Measurements from ENCODE around the gene RMC1. TPM values are rescaled to one million over a fixed set of nuclear protein-coding genes. Genes with fewer than 3 reads are reported as not detected.
A peak's percentile ranks its signal among the peaks of the same experiment; 100 is the strongest.
"Not testable (repeated sequence)": the region's sequence is repeated elsewhere in the genome, so short reads cannot be mapped to it uniquely, and the experiment has no call there.

RMC1 gene
- total RNA-seq, 2 experiments from 2014 or later: 26.2 to 29.7 TPM

DNA sequence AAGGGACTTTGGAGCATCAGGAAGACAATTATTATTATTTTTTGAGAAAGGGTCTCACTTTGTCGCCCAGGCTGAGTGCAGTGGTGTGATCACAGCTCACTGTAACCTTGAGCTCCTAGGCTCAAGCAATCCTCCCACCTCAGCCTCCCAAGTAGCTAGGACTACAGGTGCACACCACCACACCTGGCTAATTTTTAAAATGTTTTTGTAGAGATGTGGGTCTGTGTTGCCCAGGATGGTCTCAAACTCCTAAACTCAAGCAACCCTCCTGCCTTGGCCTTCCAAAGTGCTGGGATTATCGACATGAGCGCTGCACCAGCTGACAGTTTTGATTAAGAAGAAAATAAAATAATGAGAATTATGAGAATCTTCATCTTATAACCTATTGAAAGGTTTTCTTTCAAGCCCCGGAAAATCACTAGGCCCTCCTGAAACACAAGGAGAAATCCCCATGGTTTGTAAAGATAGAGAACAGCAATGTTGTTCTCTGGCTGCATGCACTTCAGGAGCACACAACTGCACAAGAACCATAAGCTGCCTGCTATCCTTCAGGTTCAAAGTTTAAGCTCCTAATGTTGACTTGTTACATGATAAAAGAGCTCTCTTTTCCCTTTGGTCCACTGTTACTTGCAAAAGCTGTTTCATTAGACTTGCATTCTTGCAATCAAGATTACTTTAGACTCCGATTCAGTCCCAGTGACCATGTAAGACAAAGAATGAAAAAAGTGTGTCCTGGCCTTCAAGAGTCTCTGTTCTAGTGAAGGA lies 66.2 kb downstream of the RMC1 start:
- H3K4me3 Mint-ChIP-seq: no peak overlapping the region
- CTCF ChIA-PET: interaction anchor here (1.0 kb wide), 1 partner anchor 13 kb away, joined by 3 read pairs; no protein-coding TSS in a partner anchor
- no peaks in the 10 kb centered on the region for H3K27me3 Mint-ChIP-seq (ENCODE audit: low read depth)
- H3K4me1 Mint-ChIP-seq (ENCODE audit: low read depth): peaks cover 18% of the 10 kb centered on the region
- H3K9me3 Mint-ChIP-seq: no peaks in the 10 kb centered on the region
- peaks cover 47% of the 10 kb centered on the region for H3K36me3 Mint-ChIP-seq (ENCODE audit: low read depth)
- no peak overlapping the region for H3K27ac Mint-ChIP-seq
- DNase-seq: no peak
- intact Hi-C loops (cut with micrococcal nuclease): no loop called here

GRCh38 chr18:23570912-23571504 lies 67.7 kb downstream of the RMC1 start:
- CTCF ChIA-PET: interaction anchor here (1.0 kb wide), 1 partner anchor 54 kb away, joined by 3 read pairs; no protein-coding TSS in a partner anchor
- peaks cover 43% of the 10 kb centered on the region for H3K36me3 Mint-ChIP-seq (ENCODE audit: low read depth)
- DNase-seq: no peak
- H3K9me3 Mint-ChIP-seq: no peaks in the 10 kb centered on the region
- H3K4me3 Mint-ChIP-seq: no peak overlapping the region
- peaks cover 26% of the 10 kb centered on the region for H3K4me1 Mint-ChIP-seq (ENCODE audit: low read depth)
- no peak overlapping the region for H3K27ac Mint-ChIP-seq
- intact Hi-C loops (cut with micrococcal nuclease): no loop called here
- no peaks in the 10 kb centered on the region for H3K27me3 Mint-ChIP-seq (ENCODE audit: low read depth)

DNA sequence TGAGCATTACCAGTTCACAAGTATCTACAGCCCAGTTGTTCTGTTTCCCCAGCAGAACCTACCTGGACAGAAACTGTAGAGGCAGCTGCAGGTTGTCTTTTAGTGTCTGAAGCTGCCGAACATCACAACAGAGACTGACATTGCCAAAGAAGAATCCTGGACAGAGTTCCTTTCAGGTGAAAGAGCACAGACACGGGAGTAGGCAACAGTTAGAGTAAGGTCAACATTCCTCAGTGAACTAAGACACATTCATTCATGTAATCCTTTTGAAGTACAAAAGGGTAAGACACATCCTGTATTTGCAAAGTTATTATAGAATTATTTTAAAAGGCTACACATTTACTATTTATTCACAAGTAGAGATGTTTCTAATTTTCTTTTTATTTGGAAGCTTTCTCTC lies 68.7 kb downstream of the RMC1 start:
- CTCF ChIA-PET: interaction anchor here (0.5 to 0.8 kb wide), 3 partner anchors 21 to 545 kb away, joined by 3 read pairs; no protein-coding TSS in a partner anchor
- H3K9me3 Mint-ChIP-seq: no peaks in the 10 kb centered on the region
- no peak overlapping the region for H3K4me3 Mint-ChIP-seq
- H3K27me3 Mint-ChIP-seq (ENCODE audit: low read depth): no peaks in the 10 kb centered on the region
- peak overlapping the region; percentile 36 for H3K27ac Mint-ChIP-seq
- peaks cover 42% of the 10 kb centered on the region for H3K36me3 Mint-ChIP-seq (ENCODE audit: low read depth)
- peaks cover 26% of the 10 kb centered on the region for H3K4me1 Mint-ChIP-seq (ENCODE audit: low read depth)
- no peak for DNase-seq
- intact Hi-C loops (cut with micrococcal nuclease): no loop called here

DNA sequence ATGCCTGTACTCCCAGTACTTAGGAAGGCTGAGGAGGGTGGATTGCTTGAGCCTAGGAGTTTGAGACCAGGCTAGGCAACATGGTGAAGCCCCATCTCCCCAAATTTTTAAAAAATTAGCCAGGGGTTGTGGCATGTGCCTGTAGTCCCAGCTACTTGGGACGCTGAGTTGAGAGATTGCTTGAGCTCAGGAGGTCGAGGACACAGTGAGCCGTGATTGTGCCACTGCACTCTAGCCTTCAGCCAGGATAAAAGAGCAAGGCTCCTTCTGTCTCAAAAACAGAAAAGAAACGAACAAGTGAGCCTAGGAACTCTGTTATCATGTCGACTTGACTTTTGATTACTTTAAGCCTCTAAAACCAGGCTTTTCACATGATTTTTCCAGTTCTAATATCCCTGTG lies 69.3 kb downstream of the RMC1 start:
- H3K4me1 Mint-ChIP-seq (ENCODE audit: low read depth): peaks cover 26% of the 10 kb centered on the region
- intact Hi-C loops (cut with micrococcal nuclease): no loop called here
- H3K27me3 Mint-ChIP-seq (ENCODE audit: low read depth): no peaks in the 10 kb centered on the region
- no peaks in the 10 kb centered on the region for H3K9me3 Mint-ChIP-seq
- peaks cover 38% of the 10 kb centered on the region for H3K36me3 Mint-ChIP-seq (ENCODE audit: low read depth)
- DNase-seq: no peak
- H3K27ac Mint-ChIP-seq: no peak overlapping the region
- CTCF ChIA-PET: interaction anchor here (0.5 to 0.8 kb wide), 2 partner anchors 22 to 140 kb away, joined by 3 read pairs; no protein-coding TSS in a partner anchor
- no peak overlapping the region for H3K4me3 Mint-ChIP-seq

DNA sequence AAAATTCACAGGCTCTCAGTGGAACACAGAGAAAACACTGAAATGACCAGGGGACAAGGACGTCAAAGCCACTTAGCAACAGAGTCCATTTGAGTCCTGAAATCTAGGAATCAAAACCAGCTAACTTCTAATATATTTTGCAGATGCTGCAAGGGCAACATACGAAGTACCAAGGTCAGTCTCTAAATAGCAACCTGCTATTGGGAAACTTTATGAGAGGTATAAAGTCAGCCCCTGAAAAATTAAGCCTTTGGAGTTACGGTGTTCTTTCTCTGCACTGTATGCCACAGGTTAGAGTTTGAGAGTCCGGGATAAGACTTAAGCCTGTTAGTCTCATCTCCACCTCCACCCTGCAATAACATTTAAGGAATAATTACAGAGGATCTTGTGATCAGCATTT lies 69.7 kb downstream of the RMC1 start:
- Mint-ChIP-seq H3K27ac (no peak overlapping the region), H3K36me3 (ENCODE audit: low read depth) (peaks cover 37% of the 10 kb centered on the region), H3K4me1 (ENCODE audit: low read depth) (peaks cover 26% of the 10 kb centered on the region), H3K9me3 (no peaks in the 10 kb centered on the region), H3K4me3 (no peak overlapping the region), H3K27me3 (ENCODE audit: low read depth) (no peaks in the 10 kb centered on the region)
- CTCF ChIA-PET: no interaction called here
- no peak for DNase-seq
- intact Hi-C loops (cut with micrococcal nuclease): no loop called here

- intact Hi-C loops (cut with micrococcal nuclease): loop anchor here (1.0 kb wide), 3 partner anchors 11 to 71 kb away; partner anchors contain the start of genes NPC1 and RMC1
- Mint-ChIP-seq H3K4me1 (ENCODE audit: low read depth) (peaks cover 32% of the 10 kb centered on the region), H3K27me3 (ENCODE audit: low read depth) (no peaks in the 10 kb centered on the region), H3K36me3 (ENCODE audit: low read depth) (peaks cover 30% of the 10 kb centered on the region), H3K9me3 (no peaks in the 10 kb centered on the region), H3K27ac (peak overlapping the region; percentile 83), H3K4me3 (no peak overlapping the region)
- CTCF ChIA-PET: no interaction called here
- peak; percentile 64 for DNase-seq
Measured at GRCh38 chr18:23573626-23574431, 70.5 kb downstream of the RMC1 start.

- DNase-seq: no peak
- CTCF ChIA-PET: interaction anchor here (0.6 to 1.4 kb wide), 2 partner anchors 11 to 164 kb away, joined by 3 read pairs; no protein-coding TSS in a partner anchor
- no peaks in the 10 kb centered on the region for H3K9me3 Mint-ChIP-seq
- peak overlapping the region; percentile 83 for H3K27ac Mint-ChIP-seq
- H3K4me3 Mint-ChIP-seq: no peak overlapping the region
- H3K27me3 Mint-ChIP-seq (ENCODE audit: low read depth): no peaks in the 10 kb centered on the region
- intact Hi-C loops (cut with micrococcal nuclease): loop anchor here (1.0 kb wide), 3 partner anchors 11 to 71 kb away; partner anchors contain the start of genes NPC1 and RMC1
- peaks cover 37% of the 10 kb centered on the region for H3K4me1 Mint-ChIP-seq (ENCODE audit: low read depth)
- H3K36me3 Mint-ChIP-seq (ENCODE audit: low read depth): peaks cover 24% of the 10 kb centered on the region
Measured at GRCh38 chr18:23574611-23575308, 71.4 kb downstream of the RMC1 start.

DNA sequence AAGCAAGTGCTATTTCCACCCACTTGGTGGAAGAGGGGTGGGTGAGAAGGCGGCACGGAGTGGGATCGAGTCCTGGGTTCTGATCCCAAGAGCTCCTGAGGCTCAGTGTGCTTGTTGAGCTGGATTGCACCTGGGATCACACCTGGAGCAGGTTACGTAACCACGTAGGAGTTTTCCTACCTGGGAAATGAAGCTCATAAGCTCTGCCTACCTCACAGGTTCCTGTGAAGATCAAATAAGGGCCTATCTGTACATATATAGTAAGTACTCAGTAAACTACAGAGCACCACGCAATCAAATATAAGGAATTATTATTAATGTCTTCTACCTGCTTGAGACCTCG lies 72.0 kb downstream of the RMC1 start:
- H3K4me1 Mint-ChIP-seq (ENCODE audit: low read depth): peaks cover 39% of the 10 kb centered on the region
- no peak overlapping the region for H3K4me3 Mint-ChIP-seq
- peaks cover 20% of the 10 kb centered on the region for H3K36me3 Mint-ChIP-seq (ENCODE audit: low read depth)

GRCh38 chr18:23577521-23577920 lies 74.2 kb downstream of the RMC1 start:
- H3K9me3 Mint-ChIP-seq; H3K4me3 Mint-ChIP-seq; H3K27me3 Mint-ChIP-seq (ENCODE audit: low read depth); H3K27ac Mint-ChIP-seq; DNase-seq; CTCF ChIA-PET; intact Hi-C loops (cut with micrococcal nuclease): not testable (repeated sequence)
- H3K4me1 Mint-ChIP-seq (ENCODE audit: low read depth): peaks cover 55% of the 10 kb centered on the region
- H3K36me3 Mint-ChIP-seq (ENCODE audit: low read depth): peaks cover 10% of the 10 kb centered on the region

More for the DNA sequence above, 72.0 kb downstream of the RMC1 start:
- Mint-ChIP-seq H3K27me3 (ENCODE audit: low read depth) (no peaks in the 10 kb centered on the region), H3K9me3 (no peaks in the 10 kb centered on the region), H3K27ac (peak overlapping the region; percentile 83)
- intact Hi-C loops (cut with micrococcal nuclease): no loop called here
- CTCF ChIA-PET: interaction anchor here (0.6 to 1.4 kb wide), 2 partner anchors 10 to 164 kb away, joined by 3 read pairs; no protein-coding TSS in a partner anchor
- DNase-seq: no peak

GRCh38 chr18:23578067-23578701 lies 74.9 kb downstream of the RMC1 start:
- peaks cover 12% of the 10 kb centered on the region for H3K36me3 Mint-ChIP-seq (ENCODE audit: low read depth)
- no peaks in the 10 kb centered on the region for H3K27me3 Mint-ChIP-seq (ENCODE audit: low read depth)
- no peak overlapping the region for H3K4me3 Mint-ChIP-seq
- CTCF ChIA-PET: interaction anchor here (4.1 kb wide), 1 partner anchor 62 kb away, joined by 18 read pairs; no protein-coding TSS in a partner anchor
- no peaks in the 10 kb centered on the region for H3K9me3 Mint-ChIP-seq
- DNase-seq: no peak
- H3K27ac Mint-ChIP-seq: no peak overlapping the region
- peaks cover 56% of the 10 kb centered on the region for H3K4me1 Mint-ChIP-seq (ENCODE audit: low read depth)
- intact Hi-C loops (cut with micrococcal nuclease): no loop called here

DNA sequence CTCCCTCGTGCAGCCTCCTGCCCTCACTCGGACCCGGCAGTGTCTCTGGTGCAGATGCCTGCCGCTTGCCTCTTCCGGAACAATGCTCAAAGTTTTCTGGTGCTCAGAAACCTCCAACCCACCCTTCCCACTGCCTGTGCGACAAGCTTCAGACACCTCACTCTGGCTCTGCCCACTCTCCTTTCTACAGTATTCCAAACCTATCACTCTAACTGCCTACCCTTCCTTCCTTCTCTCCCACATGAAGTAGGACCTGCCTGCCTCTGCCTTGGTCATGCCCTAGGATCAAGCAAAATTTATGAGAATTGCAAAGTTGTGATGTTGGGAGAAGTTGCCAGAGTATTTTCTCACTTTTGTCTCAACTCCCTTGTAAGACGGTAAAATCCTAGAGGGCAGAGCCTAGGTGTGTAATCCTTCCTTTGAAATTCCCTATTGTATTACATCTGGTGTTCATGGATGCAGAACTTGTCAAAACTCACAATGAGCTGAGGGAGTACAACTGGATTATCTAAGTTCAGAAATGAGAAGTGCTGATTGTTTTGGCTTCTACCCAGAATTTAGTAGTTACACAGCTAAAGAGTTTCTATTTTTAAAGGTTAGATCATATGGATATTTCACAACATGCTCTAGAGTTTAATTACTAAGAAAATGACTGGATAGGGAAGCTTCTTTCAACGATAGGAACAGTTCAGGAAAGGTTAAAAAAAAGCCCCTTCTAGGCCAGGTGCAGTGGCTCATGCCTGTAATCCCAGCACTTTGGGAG lies 75.8 kb downstream of the RMC1 start:
- CTCF ChIA-PET: interaction anchor here (4.1 kb wide), 1 partner anchor 63 kb away, joined by 18 read pairs; no protein-coding TSS in a partner anchor
- intact Hi-C loops (cut with micrococcal nuclease): no loop called here
- Mint-ChIP-seq H3K4me3 (no peak overlapping the region), H3K4me1 (ENCODE audit: low read depth) (peaks cover 53% of the 10 kb centered on the region), H3K9me3 (no peaks in the 10 kb centered on the region), H3K36me3 (ENCODE audit: low read depth) (peaks cover 13% of the 10 kb centered on the region), H3K27ac (no peak overlapping the region), H3K27me3 (ENCODE audit: low read depth) (no peaks in the 10 kb centered on the region)
- no peak for DNase-seq
